ENCODE data around the gene RARB.

Gene RARB

GRCh38 chr3:25581823-25582222 is 153.8 kb downstream of the RARB start:
- H3K27ac ChIP-seq (ENCODE audit: low read length): no peak overlapping the region
- peaks cover 7% of the 10 kb centered on the region; the same call in 1 of the 2 replicates for H3K27me3 ChIP-seq (ENCODE audit: low read depth, low read length)
- no peaks in the 10 kb centered on the region for H3K36me3 ChIP-seq (replicated peaks; ENCODE audit: low read depth, low read length)
- H4K20me1 ChIP-seq (ENCODE audit: insufficient read depth, low read length): no peaks in the 10 kb centered on the region
- no peak overlapping the region for H3K4me2 ChIP-seq (ENCODE audit: low read length)
- no peaks in the 10 kb centered on the region for H3K9me3 ChIP-seq (ENCODE audit: insufficient read depth, low read length)
- H2AFZ ChIP-seq (ENCODE audit: low read depth, low read length): no peak overlapping the region
- no peak overlapping the region for H3K9ac ChIP-seq (ENCODE audit: low read length)
- no peaks in the 10 kb centered on the region for H3K4me1 ChIP-seq (ENCODE audit: low read length)
- no peaks in the 10 kb centered on the region for H3K79me2 ChIP-seq (ENCODE audit: low read length)
- no peak for TF ChIP-seq CTCF (IDR thresholded peaks at IDR 0.05; ENCODE audit: low read depth, low read length)
- TF ChIP-seq EZH2phosphoT487 (IDR thresholded peaks at IDR 0.05; ENCODE audit: low read depth): no peak
- no peak overlapping the region for H3K4me3 ChIP-seq (ENCODE audit: low read length)

GRCh38 chr3:25582242-25582641 is 154.2 kb downstream of the RARB start:
- Histone ChIP-seq H3K27me3 (ENCODE audit: low read depth, low read length) (peaks cover 7% of the 10 kb centered on the region; the same call in 1 of the 2 replicates), H3K4me2 (ENCODE audit: low read length) (no peak overlapping the region), H3K9ac (ENCODE audit: low read length) (no peak overlapping the region), H3K4me1 (ENCODE audit: low read length) (no peaks in the 10 kb centered on the region), H3K9me3 (ENCODE audit: insufficient read depth, low read length) (no peaks in the 10 kb centered on the region), H3K79me2 (ENCODE audit: low read length) (no peaks in the 10 kb centered on the region), H2AFZ (ENCODE audit: low read depth, low read length) (no peak overlapping the region), H4K20me1 (ENCODE audit: insufficient read depth, low read length) (no peaks in the 10 kb centered on the region), H3K36me3 (replicated peaks; ENCODE audit: low read depth, low read length) (no peaks in the 10 kb centered on the region), H3K27ac (ENCODE audit: low read length) (no peak overlapping the region), H3K4me3 (ENCODE audit: low read length) (no peak overlapping the region)
- TF ChIP-seq CTCF (IDR thresholded peaks at IDR 0.05; ENCODE audit: low read depth, low read length): no peak
- TF ChIP-seq EZH2phosphoT487 (IDR thresholded peaks at IDR 0.05; ENCODE audit: low read depth): no peak

- no peaks in the 10 kb centered on the region for H3K36me3 ChIP-seq (replicated peaks; ENCODE audit: low read depth, low read length)
- H3K79me2 ChIP-seq (ENCODE audit: low read length): no peaks in the 10 kb centered on the region
- H3K27ac ChIP-seq (ENCODE audit: low read length): no peak overlapping the region
- no peak overlapping the region for H2AFZ ChIP-seq (ENCODE audit: low read depth, low read length)
- no peak overlapping the region for H3K9ac ChIP-seq (ENCODE audit: low read length)
- no peaks in the 10 kb centered on the region for H3K9me3 ChIP-seq (ENCODE audit: insufficient read depth, low read length)
- no peaks in the 10 kb centered on the region for H3K4me1 ChIP-seq (ENCODE audit: low read length)
- H3K4me2 ChIP-seq (ENCODE audit: low read length): no peak overlapping the region
- no peaks in the 10 kb centered on the region for H4K20me1 ChIP-seq (ENCODE audit: insufficient read depth, low read length)
- TF ChIP-seq CTCF (IDR thresholded peaks at IDR 0.05; ENCODE audit: low read depth, low read length) (no peak), EZH2phosphoT487 (IDR thresholded peaks at IDR 0.05; ENCODE audit: low read depth) (no peak)
- no peak overlapping the region for H3K4me3 ChIP-seq (ENCODE audit: low read length)
- peaks cover 7% of the 10 kb centered on the region; the same call in 1 of the 2 replicates for H3K27me3 ChIP-seq (ENCODE audit: low read depth, low read length)
These were observed 155.3 kb downstream of the RARB start for GRCh38 chr3:25583343-25583742.

GRCh38 chr3:25584011-25584789 is 156.1 kb downstream of the RARB start:
- no peaks in the 10 kb centered on the region for H3K9me3 ChIP-seq (ENCODE audit: insufficient read depth, low read length)
- H3K27me3 ChIP-seq (ENCODE audit: low read depth, low read length): peaks cover 7% of the 10 kb centered on the region; the same call in 1 of the 2 replicates
- no peak overlapping the region for H2AFZ ChIP-seq (ENCODE audit: low read depth, low read length)
- no peak overlapping the region for H3K9ac ChIP-seq (ENCODE audit: low read length)
- H4K20me1 ChIP-seq (ENCODE audit: insufficient read depth, low read length): no peaks in the 10 kb centered on the region
- no peak overlapping the region for H3K4me3 ChIP-seq (ENCODE audit: low read length)
- no peaks in the 10 kb centered on the region for H3K79me2 ChIP-seq (ENCODE audit: low read length)
- no peaks in the 10 kb centered on the region for H3K4me1 ChIP-seq (ENCODE audit: low read length)
- H3K36me3 ChIP-seq (replicated peaks; ENCODE audit: low read depth, low read length): no peaks in the 10 kb centered on the region
- H3K4me2 ChIP-seq (ENCODE audit: low read length): no peak overlapping the region
- no peak for TF ChIP-seq CTCF (IDR thresholded peaks at IDR 0.05; ENCODE audit: low read depth, low read length)
- no peak for TF ChIP-seq EZH2phosphoT487 (IDR thresholded peaks at IDR 0.05; ENCODE audit: low read depth)
- H3K27ac ChIP-seq (ENCODE audit: low read length): no peak overlapping the region
